ENCODE data around the gene PCDHGA4. TPM values are rescaled to one million over a fixed set of nuclear protein-coding genes. Genes with fewer than 3 reads are reported as not detected.

The PCDHGA4 gene
- total and polyA plus RNA-seq, 2 of the 8 experiments (the other 6 are each of a cell fraction or from before 2014, with no cell fraction given) = 1.4 to 1.9 TPM

DNA sequence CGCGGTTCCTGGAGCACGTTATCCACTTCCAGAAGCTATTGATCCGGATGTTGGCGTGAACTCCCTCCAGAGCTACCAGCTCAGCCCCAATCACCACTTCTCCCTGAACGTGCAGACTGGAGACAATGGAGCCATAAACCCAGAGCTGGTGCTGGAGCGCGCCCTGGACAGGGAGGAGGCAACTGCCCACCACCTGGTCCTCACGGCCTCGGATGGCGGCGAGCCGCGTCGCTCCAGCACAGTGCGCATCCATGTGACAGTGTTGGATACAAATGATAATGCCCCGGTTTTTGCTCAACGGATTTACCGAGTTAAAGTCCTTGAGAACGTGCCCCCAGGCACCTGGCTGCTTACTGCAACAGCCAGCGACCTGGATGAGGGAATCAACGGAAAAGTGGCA is 48.6 kb downstream of the PCDHGA4 start:
- H2BK15ac ChIP-seq (ENCODE audit: low read length) = no peak overlapping the region
- no peaks in the 10 kb centered on the region for H3K27me3 ChIP-seq (replicated peaks in 1 of 4; ENCODE audit: control insufficient read depth in 3 of 4, extremely low read depth in 1 of 4, insufficient read depth in 3 of 4, low read length in 3 of 4)
- 88% methylated on average over 22 of the region's 22 CpGs; no CpG with 5 or more reads in 1 of the 2 experiments for WGBS, 2 experiments (ENCODE audit: extremely low coverage in 1 of 2, insufficient coverage in 1 of 2, insufficient read length in 1 of 2, insufficient replicate concordance in 2 of 2, low coverage in 1 of 2, low lambda C conversion rate in 2 of 2, missing lambda C conversion rate in 1 of 2)
- H3K23ac ChIP-seq (ENCODE audit: insufficient read length) = no peak overlapping the region
- DNase-seq (ENCODE audit: low read depth in 1 of 2, low spot score in 2 of 2) = no peak
- H3K18ac ChIP-seq (ENCODE audit: extremely low read depth, low read length) = no peak overlapping the region
- no peak overlapping the region for H3K4me2 ChIP-seq (ENCODE audit: insufficient read depth in 1 of 2, low read depth in 2 of 2, low read length in 2 of 2)
- H3K79me1 ChIP-seq (ENCODE audit: low read depth, low read length) = no peaks in the 10 kb centered on the region
- no peak overlapping the region for H2AFZ ChIP-seq (ENCODE audit: low read length)
- ChIA-PET CTCF (ENCODE audit: partially characterized antibody) (interaction anchor here (0.6 to 23.3 kb wide), 17 partner anchors 10 to 248 kb away, joined by 3 to 1236 read pairs (median 4); partner anchors contain the start of genes PCDHGA10, PCDHGA11, PCDHGA8 and PCDHGB1), POLR2A (ENCODE audit: partially characterized antibody) (no interaction called here)
- H3K27ac ChIP-seq (ENCODE audit: low read depth, low read length) = no peak overlapping the region
- no peak overlapping the region for H2BK12ac ChIP-seq (ENCODE audit: low read depth, low read length)
- no peaks in the 10 kb centered on the region for H4K20me1 ChIP-seq (replicated peaks in 1 of 2; ENCODE audit: control insufficient read depth in 1 of 2, insufficient read depth in 2 of 2, low read length in 2 of 2)
- H3K4ac ChIP-seq (replicated peaks; ENCODE audit: insufficient read length, low read depth, low read length) = no peak overlapping the region
- H2BK5ac ChIP-seq (ENCODE audit: low read depth, low read length) = no peak overlapping the region
- no peak overlapping the region for H3K4me3 ChIP-seq (ENCODE audit: extremely low read depth in 1 of 4, insufficient read depth in 2 of 4, low read depth in 3 of 4, low read length in 4 of 4)
- H2BK20ac ChIP-seq (ENCODE audit: low read length) = no peak overlapping the region
- no peak for FAIRE-seq
- no peak overlapping the region for H3K9ac ChIP-seq (replicated peaks in 1 of 4; ENCODE audit: extremely low read depth in 1 of 4, low read depth in 3 of 4, low read length in 3 of 4)
- H4K5ac ChIP-seq (ENCODE audit: insufficient read length, low read depth, low read length) = no peak overlapping the region
- peaks cover 2% of the 10 kb centered on the region; the same call in 1 of the 2 replicates for H3K23me2 ChIP-seq (ENCODE audit: low read depth, low read length)
- no peaks in the 10 kb centered on the region for H3K4me1 ChIP-seq (replicated peaks in 1 of 4; ENCODE audit: control insufficient read depth in 3 of 4, insufficient read depth in 4 of 4, low read length in 3 of 4)
- H2BK120ac ChIP-seq (replicated peaks; ENCODE audit: low read depth, low read length) = no peak overlapping the region
- H4K91ac ChIP-seq (replicated peaks; ENCODE audit: insufficient read length, low read length) = no peak overlapping the region
- no peak overlapping the region for H2AK5ac ChIP-seq (ENCODE audit: low read depth, low read length)
- H3K14ac ChIP-seq (ENCODE audit: insufficient read length) = no peak overlapping the region
- no peaks in the 10 kb centered on the region for H3K79me2 ChIP-seq (ENCODE audit: control insufficient read depth in 1 of 2, insufficient read depth in 2 of 2, low read length in 2 of 2)
- H3K9me3 ChIP-seq (ENCODE audit: insufficient read depth in 2 of 2, low read depth in 1 of 2, low read length in 1 of 2) = peaks cover 26 to 40% of the 10 kb centered on the region in 2 experiments
- H3K36me3 ChIP-seq (ENCODE audit: control insufficient read depth in 2 of 4, insufficient read depth in 4 of 4, low read length in 3 of 4) = peaks cover 0 to 12% (median 0%) of the 10 kb centered on the region in 4 experiments; a peak in 1 of 8 replicates
- H4K8ac ChIP-seq (ENCODE audit: extremely low read depth, insufficient read depth, low read length) = no peak overlapping the region
- no peak overlapping the region for H3K56ac ChIP-seq (replicated peaks; ENCODE audit: insufficient read length, low read depth, low read length)
- TF ChIP-seq HDAC6 (IDR thresholded peaks at IDR 0.05; ENCODE audit: low read depth, low read length) (no peak), NRF1 (IDR thresholded peaks at IDR 0.05; ENCODE audit: low read depth, low read length) (no peak), CHD1 (IDR thresholded peaks at IDR 0.05; ENCODE audit: low read depth, low read length) (no peak), FOSL1 (IDR thresholded peaks at IDR 0.05; ENCODE audit: insufficient read depth, low read depth, low read length) (no peak), TAF1 (IDR thresholded peaks at IDR 0.05; ENCODE audit: low read depth, low read length) (no peak), ZNF274 (IDR thresholded peaks at IDR 0.05; ENCODE audit: borderline replicate concordance, extremely low read depth, low read length) (no peak), SAP30 (IDR thresholded peaks at IDR 0.05; ENCODE audit: insufficient read depth, insufficient replicate concordance, low read length) (no peak), BRCA1 (IDR thresholded peaks at IDR 0.05; ENCODE audit: low read depth, low read length) (no peak), POLR2A (IDR thresholded peaks at IDR 0.05; ENCODE audit: control extremely low read depth in 1 of 2, low read depth in 2 of 2, low read length in 2 of 2) (no peak), RFX5 (IDR thresholded peaks at IDR 0.05; ENCODE audit: borderline replicate concordance, low read depth, low read length) (no peak), CEBPB (IDR thresholded peaks at IDR 0.05; ENCODE audit: low read depth, low read length) (no peak), EZH2 (IDR thresholded peaks at IDR 0.05; ENCODE audit: low read depth, low read length, severe bottlenecking) (no peak), PHF8 (conservative IDR thresholded peaks at IDR 0.05; ENCODE audit: low read depth, low read length) (no peak), ASH2L (IDR thresholded peaks at IDR 0.05; ENCODE audit: low read length) (no peak)
- TF ChIP-seq, protein P1, sequence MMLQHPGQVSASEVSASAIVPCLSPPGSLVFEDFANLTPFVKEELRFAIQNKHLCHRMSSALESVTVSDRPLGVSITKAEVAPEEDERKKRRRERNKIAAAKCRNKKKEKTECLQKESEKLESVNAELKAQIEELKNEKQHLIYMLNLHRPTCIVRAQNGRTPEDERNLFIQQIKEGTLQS (IDR thresholded peaks at IDR 0.05; ENCODE audit: insufficient read depth, low read depth, low read length) = no peak

Measured in H1 (cell line).